ENCODE measurements around the gene NDUFV1.
"Not testable (repeated sequence)": the region's sequence is repeated elsewhere in the genome, so short reads cannot be mapped to it uniquely, and the experiment has no call there.

Gene NDUFV1

DNA sequence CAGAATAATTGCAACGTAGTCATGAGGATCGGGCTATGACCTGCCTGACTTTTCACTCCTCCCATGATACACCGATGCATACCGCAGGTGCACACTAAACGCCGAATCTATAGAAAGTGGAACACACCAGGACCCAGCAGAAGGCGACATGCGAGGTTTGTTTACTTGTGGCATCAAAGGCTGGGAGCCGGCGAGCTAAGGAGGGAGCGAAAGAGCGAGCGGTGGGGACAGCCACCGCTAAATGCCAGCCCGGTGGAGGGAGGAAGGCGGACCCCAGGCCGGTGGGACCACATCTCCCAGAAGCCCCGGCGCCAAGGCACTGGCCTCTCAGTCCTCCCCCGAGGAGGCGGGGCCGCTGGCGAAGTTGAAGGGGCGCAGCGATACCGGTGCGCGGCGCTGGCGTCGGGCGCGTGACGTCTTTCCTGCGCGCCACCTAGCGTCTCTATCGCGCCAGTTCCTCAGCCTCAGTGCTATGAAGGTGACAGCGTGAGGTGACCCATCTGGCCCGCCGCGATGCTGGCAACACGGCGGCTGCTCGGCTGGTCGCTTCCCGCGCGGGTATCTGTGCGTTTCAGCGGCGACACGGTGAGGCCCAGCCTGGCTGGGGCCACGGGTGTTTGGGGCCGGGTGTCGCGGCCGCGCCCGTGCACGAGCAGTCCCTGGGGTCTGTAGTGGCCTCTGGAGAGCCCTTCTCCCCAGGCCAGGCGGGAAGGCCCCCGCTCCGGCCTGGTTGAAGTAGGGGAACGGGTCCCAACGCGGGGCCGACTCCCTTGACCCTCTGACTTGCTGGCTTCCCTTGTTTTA, at the start of gene NDUFV1:
Gene NDUFV1 (plus strand): TSS at position 445 of the 804 bp plus-strand sequence. CDS start 69 bp downstream, at position 514.
- DNase-seq (ENCODE audit: low spot score in 2 of 2): peak; percentile 94 to 99
- in situ Hi-C loops (cut with MboI; ENCODE audit: low sequenced_read_pairs): no loop called here
- peak within 1 kb of the TSS; percentile 99 for H3K4me3 ChIP-seq

DNA sequence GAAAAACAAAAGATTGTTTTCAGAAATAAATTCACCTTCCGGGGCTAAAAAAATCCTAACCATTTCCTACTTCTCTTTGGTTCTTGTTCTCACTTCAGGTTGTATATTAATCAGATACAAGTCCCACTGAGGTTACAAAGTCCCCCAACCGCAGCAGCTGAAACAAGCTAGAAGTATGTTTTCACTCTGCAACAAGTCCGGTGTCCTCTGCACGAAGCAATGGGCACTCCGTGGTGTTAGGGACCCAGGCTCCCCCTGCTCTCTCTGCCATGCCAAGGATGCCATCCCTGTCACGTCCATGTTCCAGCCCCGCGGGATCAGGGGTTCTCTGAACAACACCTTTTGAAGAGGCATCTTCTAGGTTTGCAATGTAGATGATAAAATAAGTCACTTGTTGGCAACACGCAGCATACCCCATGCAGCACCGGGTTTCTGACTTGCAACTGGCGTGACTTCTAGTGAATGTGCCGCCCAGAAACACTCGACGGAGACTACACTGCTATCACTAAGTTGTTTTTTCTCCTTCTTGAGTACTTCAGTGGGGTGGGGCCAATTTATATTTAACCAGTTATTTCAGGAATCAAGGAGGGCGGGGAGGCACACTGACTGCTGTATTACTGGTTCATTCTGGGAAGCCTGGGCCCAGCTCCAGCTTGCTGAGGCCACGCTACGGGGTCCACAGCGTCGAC, 48.5 kb upstream of the NDUFV1 start:
- H3K4me1 ChIP-seq: peaks cover 14% of the 10 kb centered on the region
- H3K27me3 ChIP-seq (ENCODE audit: low read depth): no peaks in the 10 kb centered on the region
- no peak for DNase-seq (ENCODE audit: low spot score in 2 of 2)
- H3K9me3 ChIP-seq: no peaks in the 10 kb centered on the region
- no peak overlapping the region for H3K4me3 ChIP-seq
- in situ Hi-C loops (cut with MboI; ENCODE audit: low sequenced_read_pairs): no loop called here
- no peaks in the 10 kb centered on the region for H3K36me3 ChIP-seq (replicated peaks)

More for the DNA sequence above, at the start of gene NDUFV1:
- Histone ChIP-seq H3K27me3 (ENCODE audit: low read depth) (no peaks in the 10 kb centered on the region), H3K9me3 (peaks cover 14% of the 10 kb centered on the region), H3K4me1 (peaks cover 41% of the 10 kb centered on the region), H3K36me3 (replicated peaks) (peaks cover 49% of the 10 kb centered on the region)

DNA sequence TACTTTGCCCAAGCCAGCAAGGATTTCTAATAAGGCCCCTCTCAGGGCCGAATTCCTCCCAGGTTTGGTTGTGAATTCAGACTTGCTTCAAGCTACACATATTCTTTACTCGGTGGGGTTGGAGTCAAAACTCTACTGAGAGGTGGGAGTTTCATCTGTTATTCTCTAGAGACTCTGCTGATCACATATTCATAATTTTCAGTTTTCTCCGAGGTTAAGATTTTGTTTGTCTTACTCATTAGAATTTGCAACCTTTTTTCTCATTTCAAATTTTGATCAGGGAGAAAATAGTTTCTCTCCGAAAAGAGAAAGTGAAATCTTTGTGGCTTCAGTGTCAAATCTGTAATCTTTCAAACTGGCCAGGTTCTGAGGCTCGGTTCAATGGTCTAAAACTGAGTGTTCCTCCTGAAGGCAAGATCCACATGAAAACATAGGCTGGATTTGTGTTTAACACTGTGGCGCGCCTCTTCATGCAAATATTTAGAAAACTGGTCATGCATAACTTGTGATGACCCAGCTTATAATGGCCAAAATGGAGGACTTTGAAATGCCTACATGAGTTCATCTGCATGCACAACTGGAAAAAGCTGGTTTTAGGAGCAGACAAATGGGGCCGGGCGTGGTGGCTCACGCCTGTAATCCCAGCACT, 44.6 kb upstream of the NDUFV1 start:
- no peaks in the 10 kb centered on the region for H3K36me3 ChIP-seq (replicated peaks)
- H3K4me3 ChIP-seq: no peak overlapping the region

DNA sequence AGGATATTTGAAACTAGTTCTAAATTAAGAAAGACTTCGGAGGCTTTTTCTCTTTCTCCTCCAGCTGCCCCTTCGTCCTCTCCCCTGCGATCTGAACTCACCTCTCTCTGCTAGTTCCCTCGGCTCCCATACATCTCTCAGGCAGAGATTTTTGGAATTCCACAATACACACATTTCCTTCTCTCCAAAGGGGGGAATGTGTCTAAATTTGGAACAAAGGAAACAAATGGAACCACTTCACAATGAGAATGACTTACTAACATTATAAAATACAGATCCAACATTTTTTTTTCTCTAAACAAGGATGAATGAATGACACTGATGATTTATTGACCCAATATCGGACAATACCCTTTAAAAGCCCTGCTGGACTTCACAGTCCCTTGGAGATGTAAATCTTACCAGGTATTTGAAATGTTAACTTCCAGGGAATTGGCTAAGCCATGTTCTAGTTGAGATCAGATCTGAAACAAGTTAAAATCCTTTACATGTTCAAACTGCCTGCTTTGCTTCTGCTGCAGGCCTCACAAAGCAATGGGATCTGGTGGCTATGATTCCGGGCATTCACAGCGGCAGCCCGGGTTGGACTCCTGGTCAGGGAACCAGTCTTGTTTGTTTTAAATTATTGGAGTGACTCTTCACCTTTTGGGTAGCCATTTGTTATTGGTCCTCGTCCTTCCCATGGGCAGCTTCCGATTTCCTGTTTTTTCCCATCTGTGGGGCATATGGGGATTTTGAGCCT, 43.6 kb upstream of the NDUFV1 start:
- no peak overlapping the region for H3K4me3 ChIP-seq
- in situ Hi-C loops (cut with MboI; ENCODE audit: low sequenced_read_pairs): no loop called here
- no peaks in the 10 kb centered on the region for H3K27me3 ChIP-seq (ENCODE audit: low read depth)
- H3K4me1 ChIP-seq: peaks cover 24% of the 10 kb centered on the region
- H3K36me3 ChIP-seq (replicated peaks): no peaks in the 10 kb centered on the region
- DNase-seq (ENCODE audit: low spot score in 2 of 2): peak; percentile 56 to 87
- H3K9me3 ChIP-seq: no peaks in the 10 kb centered on the region

More for the DNA sequence above, 44.6 kb upstream of the NDUFV1 start:
- in situ Hi-C loops (cut with MboI; ENCODE audit: low sequenced_read_pairs): no loop called here
- Histone ChIP-seq H3K27me3 (ENCODE audit: low read depth) (no peaks in the 10 kb centered on the region), H3K4me1 (peaks cover 24% of the 10 kb centered on the region), H3K9me3 (no peaks in the 10 kb centered on the region)
- DNase-seq (ENCODE audit: low spot score in 2 of 2): peak in 1 of 2 experiments; percentile 34

DNA sequence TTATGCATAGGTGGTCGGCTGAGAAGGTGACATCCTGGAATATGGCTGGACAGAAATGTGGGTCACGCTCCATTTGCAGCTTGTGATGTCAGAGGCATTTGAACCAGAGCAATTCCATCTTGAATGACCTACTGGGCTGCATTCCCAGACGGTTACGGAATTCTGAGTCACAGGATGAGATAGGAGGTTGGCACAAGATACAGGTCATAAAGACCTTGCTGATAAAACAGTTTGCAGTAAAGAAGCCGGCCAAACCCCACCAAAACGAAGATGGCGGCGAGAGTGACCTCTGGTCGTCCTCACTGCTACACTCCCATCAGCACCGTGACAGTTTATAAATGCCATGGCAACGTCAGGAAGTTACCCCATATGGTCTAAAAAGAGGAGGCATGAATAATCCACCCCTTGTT, 43.0 kb upstream of the NDUFV1 start:
- H3K9me3 ChIP-seq; H3K27me3 ChIP-seq (ENCODE audit: low read depth); DNase-seq (ENCODE audit: low spot score in 2 of 2); H3K36me3 ChIP-seq (replicated peaks); H3K4me3 ChIP-seq; in situ Hi-C loops (cut with MboI; ENCODE audit: low sequenced_read_pairs): not testable (repeated sequence)
- peaks cover 24% of the 10 kb centered on the region for H3K4me1 ChIP-seq

DNA sequence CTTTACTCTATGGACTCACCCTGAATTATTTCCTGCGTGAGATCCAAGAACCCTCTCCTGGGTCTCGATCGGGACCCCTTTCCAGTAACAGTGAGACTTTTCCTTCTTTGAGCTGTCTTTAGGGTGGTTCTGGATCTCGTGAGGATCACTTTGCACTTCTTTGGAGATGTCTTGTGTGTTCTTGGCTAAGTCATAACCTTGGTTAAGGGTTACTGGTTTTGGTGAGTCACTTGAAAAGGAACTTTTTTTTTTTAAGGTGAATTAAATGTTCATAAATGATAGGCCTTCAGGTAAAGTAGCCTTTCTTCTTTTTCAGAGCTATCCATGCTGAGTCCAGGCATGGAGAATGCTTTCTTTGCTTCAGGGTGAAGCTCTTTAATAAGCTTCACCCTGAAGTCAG, 42.5 kb upstream of the NDUFV1 start:
- Histone ChIP-seq H3K4me1 (peaks cover 24% of the 10 kb centered on the region), H3K36me3 (replicated peaks) (no peaks in the 10 kb centered on the region), H3K4me3 (no peak overlapping the region), H3K27me3 (ENCODE audit: low read depth) (no peaks in the 10 kb centered on the region), H3K9me3 (no peaks in the 10 kb centered on the region)
- DNase-seq (ENCODE audit: low spot score in 2 of 2): no peak
- in situ Hi-C loops (cut with MboI; ENCODE audit: low sequenced_read_pairs): no loop called here

DNA sequence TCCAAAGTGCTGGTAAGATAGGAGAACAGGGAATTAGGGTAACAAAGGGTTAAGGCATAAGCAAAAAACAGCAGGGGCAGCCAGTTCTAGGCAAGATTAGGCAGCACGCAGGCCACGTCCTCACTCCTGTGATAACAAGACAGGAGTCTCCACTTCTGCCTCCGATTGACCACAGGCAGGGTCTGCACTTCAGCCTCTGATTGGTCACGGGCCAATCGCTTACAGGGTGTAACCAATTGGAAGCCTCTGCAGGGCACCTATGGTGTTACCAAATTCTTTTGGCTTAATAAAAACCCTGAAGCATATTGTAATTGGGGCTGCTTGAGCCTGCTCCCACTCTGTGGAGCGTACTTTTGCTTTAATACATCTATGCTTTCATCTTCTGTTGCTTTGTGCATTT, 35.3 kb upstream of the NDUFV1 start:
- in situ Hi-C loops (cut with MboI; ENCODE audit: low sequenced_read_pairs): no loop called here
- Histone ChIP-seq H3K36me3 (replicated peaks) (no peaks in the 10 kb centered on the region), H3K9me3 (peaks cover 6% of the 10 kb centered on the region), H3K27me3 (ENCODE audit: low read depth) (no peaks in the 10 kb centered on the region), H3K4me3 (no peak overlapping the region), H3K4me1 (peaks cover 11% of the 10 kb centered on the region)
- no peak for DNase-seq (ENCODE audit: low spot score in 2 of 2)

DNA sequence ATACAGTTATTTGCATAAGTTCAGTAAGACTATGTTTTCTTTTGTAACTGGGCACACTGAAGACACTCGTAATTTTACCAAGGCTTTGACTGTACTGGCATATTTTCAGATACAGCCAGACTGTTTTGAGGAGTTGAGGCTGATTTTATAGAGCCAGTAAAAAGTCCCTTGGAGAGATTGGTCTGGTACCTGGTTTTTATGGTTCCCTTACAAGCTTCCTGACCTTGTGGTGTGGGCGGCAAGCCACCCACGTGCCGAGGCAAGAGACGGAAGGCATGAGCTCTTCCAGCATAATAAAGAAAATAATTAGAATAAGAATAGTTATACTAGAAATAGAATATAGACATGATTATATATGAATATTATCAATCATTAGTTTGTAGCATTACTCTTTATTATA, 34.4 kb upstream of the NDUFV1 start:
- H3K4me3 ChIP-seq: no peak overlapping the region
- DNase-seq (ENCODE audit: low spot score in 2 of 2): no peak
- no peaks in the 10 kb centered on the region for H3K36me3 ChIP-seq (replicated peaks)
- H3K27me3 ChIP-seq (ENCODE audit: low read depth): no peaks in the 10 kb centered on the region
- peaks cover 11% of the 10 kb centered on the region for H3K4me1 ChIP-seq
- in situ Hi-C loops (cut with MboI; ENCODE audit: low sequenced_read_pairs): no loop called here
- H3K9me3 ChIP-seq: peaks cover 6% of the 10 kb centered on the region

DNA sequence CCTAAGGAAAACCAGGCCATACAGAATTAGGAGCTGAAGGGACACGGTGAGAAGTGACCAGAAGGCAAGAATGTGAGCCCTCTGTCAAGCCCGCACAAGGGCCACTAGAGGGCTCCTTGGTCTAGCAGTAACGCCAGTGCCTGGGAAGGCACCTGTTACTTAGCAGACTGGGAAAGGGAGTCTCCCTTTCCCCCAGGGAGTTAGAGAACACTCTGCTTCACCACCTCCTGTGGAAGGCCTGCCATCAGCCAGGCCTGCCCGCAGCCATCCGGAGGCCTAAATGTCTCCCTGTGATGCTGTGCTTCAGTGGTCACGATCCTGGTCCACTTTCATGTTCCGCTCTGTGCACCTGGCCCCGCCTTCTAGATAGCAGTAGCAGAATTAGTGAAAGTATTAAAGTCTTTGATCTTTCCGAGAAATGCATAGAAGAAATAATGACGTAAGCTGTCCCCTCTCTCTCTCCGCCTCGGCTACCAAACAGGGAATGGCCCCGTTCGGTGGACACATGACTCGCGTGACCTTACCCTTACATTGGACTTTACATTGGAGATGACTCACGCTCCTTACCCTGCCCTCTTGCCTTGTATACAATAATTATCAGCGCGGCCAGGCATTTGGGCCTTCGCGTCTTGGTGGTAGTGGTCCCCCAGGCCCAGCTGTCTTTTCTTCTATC, 33.9 kb upstream of the NDUFV1 start:
- Histone ChIP-seq H3K27me3 (ENCODE audit: low read depth) (no peaks in the 10 kb centered on the region), H3K36me3 (replicated peaks) (no peaks in the 10 kb centered on the region), H3K4me1 (peaks cover 11% of the 10 kb centered on the region), H3K9me3 (peaks cover 6% of the 10 kb centered on the region), H3K4me3 (no peak overlapping the region)
- in situ Hi-C loops (cut with MboI; ENCODE audit: low sequenced_read_pairs): no loop called here
- DNase-seq (ENCODE audit: low spot score in 2 of 2): peak; percentile 78 to 80

DNA sequence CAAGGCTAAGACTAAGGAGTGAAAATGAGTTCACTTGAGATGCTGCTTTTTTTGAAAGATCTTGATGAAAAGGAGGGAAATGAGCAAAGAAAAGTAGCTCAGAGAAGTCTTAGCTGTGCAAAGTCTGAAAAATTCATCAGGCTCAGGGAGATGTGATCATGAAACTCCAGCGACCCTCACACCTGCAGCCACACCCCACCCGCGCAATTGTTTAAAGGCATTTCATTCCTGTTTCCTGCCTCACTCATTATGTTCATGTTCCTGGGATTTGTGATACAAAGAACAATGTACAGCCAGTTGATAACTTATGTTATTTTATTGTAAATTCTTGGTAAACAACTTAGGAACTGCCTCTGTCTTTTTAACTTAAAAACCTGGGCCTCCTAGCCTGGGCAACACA, 31.8 kb upstream of the NDUFV1 start:
- H3K9me3 ChIP-seq: peaks cover 6% of the 10 kb centered on the region
- H3K36me3 ChIP-seq (replicated peaks): no peaks in the 10 kb centered on the region
- H3K27me3 ChIP-seq (ENCODE audit: low read depth): no peaks in the 10 kb centered on the region
- peaks cover 11% of the 10 kb centered on the region for H3K4me1 ChIP-seq
- in situ Hi-C loops (cut with MboI; ENCODE audit: low sequenced_read_pairs): no loop called here
- H3K4me3 ChIP-seq: no peak overlapping the region
- peak; percentile 24 to 43 for DNase-seq (ENCODE audit: low spot score in 2 of 2)

DNA sequence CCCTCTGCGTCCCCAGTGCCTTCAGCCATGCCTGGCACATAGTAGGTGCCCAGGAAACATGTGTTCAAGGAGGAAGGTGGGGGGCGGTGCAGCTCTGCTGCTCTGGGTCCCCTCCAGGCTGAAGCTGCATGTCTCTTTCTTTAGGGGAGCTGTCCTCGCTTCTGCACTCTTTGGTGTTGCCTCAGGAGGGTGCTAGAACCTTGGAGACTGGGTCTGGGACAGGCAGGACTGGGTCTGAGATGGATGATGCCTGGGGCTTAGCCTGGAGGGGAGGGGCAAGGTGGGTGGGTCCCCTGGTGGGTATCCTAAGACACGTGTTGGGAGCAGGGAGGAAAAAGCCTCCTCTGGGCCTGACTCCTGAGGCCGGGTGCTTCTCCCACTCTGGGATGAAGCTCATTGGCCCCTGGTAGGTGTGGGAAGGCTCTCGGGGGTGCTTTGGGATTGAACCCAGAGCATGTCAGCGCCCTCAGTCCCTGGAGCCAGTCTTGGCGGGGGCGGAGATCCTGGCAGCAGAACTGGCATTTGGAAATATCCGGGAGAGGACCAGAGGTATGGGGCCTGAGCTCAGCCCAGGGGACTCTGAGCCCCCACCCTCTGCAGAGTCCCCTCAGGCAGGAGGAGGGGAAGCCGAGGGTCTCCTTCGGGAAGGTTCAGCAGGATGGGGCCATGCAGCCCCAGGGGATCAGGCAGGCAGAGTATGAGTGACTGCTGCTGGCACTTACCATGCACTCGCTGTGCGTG, 29.8 kb upstream of the NDUFV1 start:
- Histone ChIP-seq H3K9me3 (no peaks in the 10 kb centered on the region), H3K36me3 (replicated peaks) (no peaks in the 10 kb centered on the region), H3K4me3 (no peak overlapping the region), H3K4me1 (peaks cover 18% of the 10 kb centered on the region), H3K27me3 (ENCODE audit: low read depth) (no peaks in the 10 kb centered on the region)
- in situ Hi-C loops (cut with MboI; ENCODE audit: low sequenced_read_pairs): no loop called here
- peak in 1 of 2 experiments; percentile 49 for DNase-seq (ENCODE audit: low spot score in 2 of 2)

DNA sequence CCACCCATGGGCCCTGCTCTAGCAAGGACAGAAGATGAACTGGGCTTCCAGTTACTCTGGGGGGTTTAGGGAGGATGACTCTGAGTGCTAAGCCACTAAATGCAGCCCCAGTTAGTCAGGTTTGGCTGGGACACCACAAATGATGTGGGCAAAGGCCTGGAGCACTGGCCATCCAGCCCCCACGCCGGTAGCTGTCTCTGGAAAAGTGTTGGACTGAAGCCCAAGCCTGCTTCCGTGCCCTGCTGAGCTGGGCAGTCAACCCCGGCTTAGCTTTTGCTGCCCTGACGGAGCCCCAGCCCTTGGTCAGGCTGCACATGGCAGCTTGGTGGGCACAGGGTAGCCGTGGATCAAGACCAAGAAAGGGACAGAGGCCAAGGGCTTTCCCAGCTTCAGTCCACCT, 28.8 kb upstream of the NDUFV1 start:
- no peaks in the 10 kb centered on the region for H3K27me3 ChIP-seq (ENCODE audit: low read depth)
- no peak for DNase-seq (ENCODE audit: low spot score in 2 of 2)
- H3K4me3 ChIP-seq: no peak overlapping the region
- in situ Hi-C loops (cut with MboI; ENCODE audit: low sequenced_read_pairs): no loop called here
- H3K9me3 ChIP-seq: no peaks in the 10 kb centered on the region
- peaks cover 24% of the 10 kb centered on the region for H3K4me1 ChIP-seq
- H3K36me3 ChIP-seq (replicated peaks): no peaks in the 10 kb centered on the region

All from HAP-1 (cell line).